ENCODE results near the gene ASAP3.

DNA sequence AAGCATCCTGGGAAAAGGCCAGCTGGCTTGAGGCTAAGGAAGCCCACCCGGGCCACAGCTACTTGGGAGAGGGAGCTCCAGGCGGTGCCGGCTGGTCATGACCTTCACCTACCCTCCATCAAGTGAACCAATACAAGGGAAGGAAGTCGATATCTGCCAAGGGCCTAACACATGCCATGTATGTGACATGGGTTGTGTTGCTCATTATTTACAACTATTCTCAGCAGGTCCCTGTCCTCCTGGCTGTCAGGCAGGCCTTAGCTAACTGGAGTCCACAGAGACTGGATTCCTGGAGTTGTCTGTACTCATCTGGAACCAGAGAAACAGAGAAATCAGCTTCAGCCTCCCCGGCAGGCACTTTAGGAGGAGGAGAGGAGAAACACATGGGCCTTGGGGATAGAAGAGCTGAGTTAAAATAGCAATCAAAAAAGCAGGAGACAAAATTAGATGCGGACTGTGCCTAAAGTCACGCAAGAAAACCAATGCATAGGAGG lies 75.1 kb downstream of the ASAP3 start:
- TF ChIP-seq, protein P1, sequence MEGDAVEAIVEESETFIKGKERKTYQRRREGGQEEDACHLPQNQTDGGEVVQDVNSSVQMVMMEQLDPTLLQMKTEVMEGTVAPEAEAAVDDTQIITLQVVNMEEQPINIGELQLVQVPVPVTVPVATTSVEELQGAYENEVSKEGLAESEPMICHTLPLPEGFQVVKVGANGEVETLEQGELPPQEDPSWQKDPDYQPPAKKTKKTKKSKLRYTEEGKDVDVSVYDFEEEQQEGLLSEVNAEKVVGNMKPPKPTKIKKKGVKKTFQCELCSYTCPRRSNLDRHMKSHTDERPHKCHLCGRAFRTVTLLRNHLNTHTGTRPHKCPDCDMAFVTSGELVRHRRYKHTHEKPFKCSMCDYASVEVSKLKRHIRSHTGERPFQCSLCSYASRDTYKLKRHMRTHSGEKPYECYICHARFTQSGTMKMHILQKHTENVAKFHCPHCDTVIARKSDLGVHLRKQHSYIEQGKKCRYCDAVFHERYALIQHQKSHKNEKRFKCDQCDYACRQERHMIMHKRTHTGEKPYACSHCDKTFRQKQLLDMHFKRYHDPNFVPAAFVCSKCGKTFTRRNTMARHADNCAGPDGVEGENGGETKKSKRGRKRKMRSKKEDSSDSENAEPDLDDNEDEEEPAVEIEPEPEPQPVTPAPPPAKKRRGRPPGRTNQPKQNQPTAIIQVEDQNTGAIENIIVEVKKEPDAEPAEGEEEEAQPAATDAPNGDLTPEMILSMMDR (conservative IDR thresholded peaks at IDR 0.05; ENCODE audit: low read depth, low read length), result no peak
- TF ChIP-seq RAD21 (IDR thresholded peaks at IDR 0.05; ENCODE audit: low read length), result no peak
- TF ChIP-seq MAFK (IDR thresholded peaks at IDR 0.05; ENCODE audit: low read depth, low read length), result no peak
- TF ChIP-seq POLR2A (IDR thresholded peaks at IDR 0.05; ENCODE audit: low read depth, low read length), result no peak
- TF ChIP-seq CHD1 (IDR thresholded peaks at IDR 0.05; ENCODE audit: low read depth, low read length), result no peak
